B cell (primary cell): ENCODE results near the gene CRIP3. TPM values are rescaled to one million over a fixed set of nuclear protein-coding genes. Genes with fewer than 3 reads are reported as not detected.
A peak's percentile ranks its signal among the peaks of the same experiment; 100 is the strongest.

ENCODE experiments used
- ATAC-seq: fragments of 200-7000 bp; cut with Tn5 transposase; one replicate; pipeline ENCODE4 v1.10.0; 2021; ENCODE audit warnings: low read depth, mild to moderate bottlenecking, moderate number of reproducible peaks, moderate library complexity
- CTCF ChIA-PET: fragments of 350-600 bp; sonication (Branson Sonifier 250); formaldehyde crosslinking; loops from one replicate; lab custom pipeline; 2021; ENCODE audit warnings: antibody characterized with exemption, inconsistent platforms; lab: Charles Lee
- POLR2A ChIA-PET: fragments of 350-600 bp; sonication (Branson Sonifier 250); formaldehyde crosslinking; loops from one replicate; lab custom pipeline; 2021; ENCODE audit warnings: antibody characterized with exemption; lab: Charles Lee
- DNase-seq: peaks from one replicate; pipeline ENCODE4 v3.0.0; 2013
- H2AFZ ChIP-seq: 2 replicates; pipeline ENCODE4 v1.6.1; 2012; ENCODE audit warnings: mild to moderate bottlenecking, low read depth, low read length; ENCODE audit not compliant: insufficient read depth, poor library complexity, severe bottlenecking
- H3K27ac ChIP-seq, 2 donors: 1 replicate in 1 of 2; 2 replicates in 1 of 2; pipeline ENCODE4 v1.5.1; 2012 to 2013; ENCODE audit warnings: low read length in 2 of 2, mild to moderate bottlenecking in 2 of 2, moderate library complexity in 1 of 2
- H3K27me3 ChIP-seq, 4 experiments: fragments of 200-600 bp in 1 of 4; sonication (generic) in 1 of 4; replicated peaks in 1 of 4; 1 replicate in 2 of 4; 2 replicates in 2 of 4; pipeline versions ENCODE4 v1.6.1 to v1.7.0; 2013 to 2016; ENCODE audit warnings: low read length in 3 of 4, mild to moderate bottlenecking in 2 of 4, mixed read lengths in 1 of 4, moderate library complexity in 1 of 4; ENCODE audit not compliant: insufficient read depth in 4 of 4, control insufficient read depth in 3 of 4; ENCODE audit errors: control extremely low read depth in 1 of 4
- H3K36me3 ChIP-seq, 2 experiments: replicated peaks in 1 of 2; 1 replicate in 1 of 2; 2 replicates in 1 of 2; pipeline versions ENCODE4 v1.6.1 to v1.7.1; 2013; ENCODE audit warnings: low read length in 1 of 2; ENCODE audit not compliant: insufficient read depth in 2 of 2, control insufficient read depth in 1 of 2; ENCODE audit errors: control extremely low read depth in 1 of 2, extremely low read depth in 1 of 2
- H3K4me1 ChIP-seq, 2 donors: fragments of 200-600 bp in 1 of 2; sonication (generic) in 1 of 2; 1 replicate in 1 of 2; 2 replicates in 1 of 2; pipeline versions ENCODE4 v1.5.1 to v1.6.1; 2013 to 2017; ENCODE audit warnings: low read length in 2 of 2; ENCODE audit not compliant: control insufficient read depth in 2 of 2, insufficient read depth in 2 of 2
- H3K4me2 ChIP-seq: replicated peaks from 2 replicates; pipeline ENCODE3; 2012; ENCODE audit warnings: mild to moderate bottlenecking, low read depth, low read length; ENCODE audit not compliant: poor library complexity, severe bottlenecking
- H3K4me3 ChIP-seq, 5 experiments: fragments of 200-600 bp in 1 of 5; sonication (generic) in 1 of 5; 1 replicate in 3 of 5; 2 replicates in 2 of 5; pipeline versions ENCODE4 v1.5.1 to v1.7.0; 2011 to 2016; ENCODE audit warnings: low read length in 4 of 5, mild to moderate bottlenecking in 4 of 5, low read depth in 2 of 5, control low read depth in 1 of 5, moderate library complexity in 1 of 5; ENCODE audit not compliant: insufficient read depth in 1 of 5; ENCODE audit errors: control extremely low read depth in 1 of 5, extremely low read depth in 1 of 5
- H3K79me2 ChIP-seq: fragments of 200-600 bp; sonication (generic); one replicate; pipeline ENCODE4 v1.6.0; 2016; ENCODE audit warnings: low read length; ENCODE audit not compliant: control insufficient read depth, insufficient read depth
- H3K9ac ChIP-seq: fragments of 200-600 bp; sonication (generic); 2 replicates; pipeline ENCODE4 v1.6.1; 2017; ENCODE audit warnings: mild to moderate bottlenecking, low read length, moderate library complexity
- H3K9me3 ChIP-seq, 3 donors: one replicate each; pipeline versions ENCODE4 v1.6.1 to v1.7.1; 2013; ENCODE audit warnings: low read length in 2 of 3; ENCODE audit not compliant: control insufficient read depth in 2 of 3, insufficient read depth in 1 of 3; ENCODE audit errors: control extremely low read depth in 1 of 3
- H4K20me1 ChIP-seq: 2 replicates; pipeline ENCODE4 v1.6.0; 2012; ENCODE audit warnings: mild to moderate bottlenecking, low read length; ENCODE audit not compliant: insufficient read depth, control insufficient read depth, poor library complexity, severe bottlenecking
- H3K27ac Mint-ChIP-seq: one replicate; pipeline ENCODE4 v1.8.0; 2021; ENCODE audit warnings: mixed read lengths
- H3K27me3 Mint-ChIP-seq: one replicate; pipeline ENCODE4 v1.8.0; 2021; ENCODE audit warnings: mixed read lengths
- H3K4me1 Mint-ChIP-seq: one replicate; pipeline ENCODE4 v1.8.0; 2021; ENCODE audit warnings: mixed read lengths
- H3K4me3 Mint-ChIP-seq: one replicate; pipeline ENCODE4 v1.8.0; 2021; ENCODE audit warnings: mixed read lengths
- H3K9me3 Mint-ChIP-seq: one replicate; pipeline ENCODE4 v1.8.0; 2022; ENCODE audit warnings: mixed read lengths; ENCODE audit not compliant: insufficient read depth
- EZH2 ChIP-seq: IDR thresholded peaks from 2 replicates; pipeline ENCODE4 v1.6.1; 2012; ENCODE audit warnings: borderline replicate concordance, low read depth, mild to moderate bottlenecking, moderate library complexity, low read length; ENCODE audit not compliant: insufficient read depth, poor library complexity, severe bottlenecking
- WGBS: methylation state at CpG from one replicate; pipeline ENCODE4 v1.1.5; 2013; ENCODE audit warnings: missing lambda C conversion rate; ENCODE audit not compliant: insufficient coverage; 5-methylcytosine and 5-hydroxymethylcytosine counted together
- intact Hi-C: fragments of 100-400 bp; cut with micrococcal nuclease; formaldehyde crosslinking; loops from one replicate; pipeline ENCODE4 v1.10.0; 2022
- polyA plus RNA-seq: library from polyadenylated mRNA; depleted of rRNA; stranded (reverse); fragments of >200 nt; gene quantifications from 2 replicates; pipeline ENCODE4 v1.2.3, GENCODE V29; 2012
- total RNA-seq, 2 donors: library from RNA; stranded (reverse); fragments of 120-200 nt in 1 of 2; gene quantifications; 1 replicate in 1 of 2; 2 replicates in 1 of 2; pipeline versions ENCODE4 v1.2.3 to v1.2.4, GENCODE V29; 2013 to 2022
- TF ChIP-seq, protein P1 (sequence below): fragments of 200-600 bp; IDR thresholded peaks from one replicate; pipeline ENCODE4 v1.8.0; 2022; ENCODE audit warnings: antibody characterized with exemption, mild to moderate bottlenecking

CRIP3 gene
- total and polyA plus RNA-seq, 2 donors (not counting 1 experiment from before 2014, with no cell fraction given) = 25.8 to 64.6 TPM

DNA sequence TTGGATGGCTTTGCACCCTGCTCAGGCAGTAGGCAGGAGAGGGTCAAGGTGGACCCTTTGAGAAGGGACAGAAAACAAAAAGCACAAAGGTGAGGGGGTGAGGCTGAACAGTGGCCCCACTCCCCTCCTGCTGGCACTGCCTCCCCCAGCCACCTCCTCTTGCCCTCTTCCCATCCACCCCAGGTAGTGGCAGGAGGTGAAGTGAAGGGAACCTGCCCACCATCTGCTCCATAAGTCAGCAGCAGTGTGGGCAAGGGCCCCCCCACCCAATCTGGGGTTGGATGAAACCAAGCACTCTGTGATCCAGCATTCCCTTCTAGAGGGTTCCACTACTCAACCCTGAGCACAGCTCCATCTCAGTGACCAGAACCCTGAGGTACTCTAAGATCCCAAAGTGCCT, 36.7 kb downstream of the CRIP3 start:
- H3K9me3 Mint-ChIP-seq = no peaks in the 10 kb centered on the region
- peaks cover 56% of the 10 kb centered on the region for H3K4me1 Mint-ChIP-seq
- TF ChIP-seq, protein P1, sequence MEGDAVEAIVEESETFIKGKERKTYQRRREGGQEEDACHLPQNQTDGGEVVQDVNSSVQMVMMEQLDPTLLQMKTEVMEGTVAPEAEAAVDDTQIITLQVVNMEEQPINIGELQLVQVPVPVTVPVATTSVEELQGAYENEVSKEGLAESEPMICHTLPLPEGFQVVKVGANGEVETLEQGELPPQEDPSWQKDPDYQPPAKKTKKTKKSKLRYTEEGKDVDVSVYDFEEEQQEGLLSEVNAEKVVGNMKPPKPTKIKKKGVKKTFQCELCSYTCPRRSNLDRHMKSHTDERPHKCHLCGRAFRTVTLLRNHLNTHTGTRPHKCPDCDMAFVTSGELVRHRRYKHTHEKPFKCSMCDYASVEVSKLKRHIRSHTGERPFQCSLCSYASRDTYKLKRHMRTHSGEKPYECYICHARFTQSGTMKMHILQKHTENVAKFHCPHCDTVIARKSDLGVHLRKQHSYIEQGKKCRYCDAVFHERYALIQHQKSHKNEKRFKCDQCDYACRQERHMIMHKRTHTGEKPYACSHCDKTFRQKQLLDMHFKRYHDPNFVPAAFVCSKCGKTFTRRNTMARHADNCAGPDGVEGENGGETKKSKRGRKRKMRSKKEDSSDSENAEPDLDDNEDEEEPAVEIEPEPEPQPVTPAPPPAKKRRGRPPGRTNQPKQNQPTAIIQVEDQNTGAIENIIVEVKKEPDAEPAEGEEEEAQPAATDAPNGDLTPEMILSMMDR = no peak
- Histone ChIP-seq H3K9ac (no peak overlapping the region), H3K9me3 (peaks cover 0 to 7% (median 0%) of the 10 kb centered on the region in 3 donors), H3K27me3 (peaks cover 0 to 28% (median 9%) of the 10 kb centered on the region in 4 experiments), H3K27ac (no peak overlapping the region), H2AFZ (no peak overlapping the region), H3K79me2 (no peaks in the 10 kb centered on the region), H3K36me3 (no peaks in the 10 kb centered on the region), H3K4me3 (no peak overlapping the region), H3K4me1 (peaks cover 45 to 56% of the 10 kb centered on the region in 2 donors), H3K4me2 (no peak overlapping the region), H4K20me1 (peaks cover 3% of the 10 kb centered on the region)
- no peak for DNase-seq
- H3K4me3 Mint-ChIP-seq = no peak overlapping the region
- peaks cover 19% of the 10 kb centered on the region for H3K27me3 Mint-ChIP-seq
- no peak overlapping the region for H3K27ac Mint-ChIP-seq
- no peak for ATAC-seq
- ChIA-PET POLR2A (no interaction called here), CTCF (interaction anchor here (0.6 to 1.7 kb wide), 6 partner anchors 8 to 126 kb away, joined by 3 to 7 read pairs (median 4); partner anchors contain the start of gene DNPH1)
- intact Hi-C loops = no loop called here

DNA sequence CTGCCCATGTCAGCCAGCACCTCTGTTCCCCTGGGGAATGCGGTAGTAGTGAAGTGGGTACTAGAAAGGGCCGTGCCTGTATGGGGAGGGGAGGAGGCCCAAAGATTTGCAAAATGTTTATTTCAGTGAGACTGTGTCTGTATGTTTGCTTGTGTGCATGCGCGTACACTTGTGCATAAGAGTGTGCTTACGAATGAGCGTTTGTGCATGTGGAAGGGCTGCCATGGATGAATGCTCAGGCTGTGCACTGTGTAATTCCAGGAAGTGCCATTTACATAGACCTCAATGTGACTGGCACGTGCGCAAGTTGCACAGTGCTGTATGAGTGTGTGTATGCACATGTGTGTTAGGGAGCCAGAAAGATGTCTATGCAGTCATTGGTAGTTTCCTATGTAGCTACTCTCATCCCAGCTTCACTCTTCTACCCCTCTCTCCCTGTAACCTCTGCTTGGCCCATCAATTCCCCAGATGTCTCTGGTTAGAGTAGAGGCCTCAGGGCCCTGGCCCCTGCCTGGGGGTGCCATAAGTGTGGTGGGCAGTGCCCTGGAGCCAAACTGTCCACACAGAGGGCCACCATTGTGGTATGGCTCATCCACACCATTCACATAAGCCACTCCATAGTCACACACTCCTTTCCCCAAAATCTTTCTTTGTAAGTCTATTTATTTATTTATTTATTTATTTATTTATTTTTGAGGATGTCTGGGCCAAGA, 37.4 kb downstream of the CRIP3 start:
- Histone ChIP-seq H3K79me2 (no peaks in the 10 kb centered on the region), H3K4me1 (peaks cover 38 to 49% of the 10 kb centered on the region in 2 donors), H3K9me3 (peaks cover 0 to 7% (median 0%) of the 10 kb centered on the region in 3 donors), H3K27ac (no peak overlapping the region), H2AFZ (no peak overlapping the region), H3K4me2 (peak overlapping the region; percentile 86), H3K9ac (no peak overlapping the region), H3K27me3 (peaks cover 0 to 21% (median 7%) of the 10 kb centered on the region in 4 experiments), H4K20me1 (no peaks in the 10 kb centered on the region), H3K36me3 (no peaks in the 10 kb centered on the region), H3K4me3 (no peak overlapping the region)
- intact Hi-C loops = no loop called here
- CTCF ChIA-PET = interaction anchor here (0.6 to 1.5 kb wide), 3 partner anchors 41 to 126 kb away, joined by 3 to 4 read pairs (median 3); no protein-coding TSS in a partner anchor
- ATAC-seq = peak; percentile 73
- peaks cover 51% of the 10 kb centered on the region for H3K4me1 Mint-ChIP-seq
- H3K9me3 Mint-ChIP-seq = no peaks in the 10 kb centered on the region
- H3K27ac Mint-ChIP-seq = peak overlapping the region; percentile 86
- no peak for TF ChIP-seq EZH2
- TF ChIP-seq, protein P1 = no peak
- peak overlapping the region; percentile 80 for H3K4me3 Mint-ChIP-seq
- H3K27me3 Mint-ChIP-seq = peaks cover 17% of the 10 kb centered on the region
- peak; percentile 86 for DNase-seq
- POLR2A ChIA-PET = no interaction called here
- 41% methylated on average over 6 of the region's 8 CpGs for WGBS
